Esophagus muscularis mucosa (tissue), 4 donors: Measurements from ENCODE around the gene GLI3.

Source experiments
- EP300 ChIP-seq: sonication (generic); formaldehyde crosslinking; IDR thresholded peaks from one replicate; pipeline ENCODE4 v1.6.1; 2017; ENCODE audit warnings: antibody characterized with exemption
- POLR2A ChIP-seq: fragments of 450-650 bp; IDR thresholded peaks from one replicate; pipeline ENCODE4 v1.6.1; 2017; ENCODE audit warnings: antibody characterized with exemption, moderate library complexity, mild to moderate bottlenecking, low read depth
- POLR2AphosphoS5 ChIP-seq, 2 donors: sonication (generic); formaldehyde crosslinking; IDR thresholded peaks; one replicate each; pipeline ENCODE4 v1.6.1; 2017; ENCODE audit warnings: antibody characterized with exemption in 2 of 2
- TF ChIP-seq, protein P1 (sequence below), 3 experiments: fragments of 200-600 bp in 2 of 3; fragments of 450-650 bp in 1 of 3; sonication (generic) in 2 of 3; IDR thresholded peaks; one replicate each; pipeline ENCODE4 v1.5.1; 2017 to 2019; ENCODE audit warnings: antibody characterized with exemption in 3 of 3, mild to moderate bottlenecking in 2 of 3, moderate library complexity in 1 of 3

DNA sequence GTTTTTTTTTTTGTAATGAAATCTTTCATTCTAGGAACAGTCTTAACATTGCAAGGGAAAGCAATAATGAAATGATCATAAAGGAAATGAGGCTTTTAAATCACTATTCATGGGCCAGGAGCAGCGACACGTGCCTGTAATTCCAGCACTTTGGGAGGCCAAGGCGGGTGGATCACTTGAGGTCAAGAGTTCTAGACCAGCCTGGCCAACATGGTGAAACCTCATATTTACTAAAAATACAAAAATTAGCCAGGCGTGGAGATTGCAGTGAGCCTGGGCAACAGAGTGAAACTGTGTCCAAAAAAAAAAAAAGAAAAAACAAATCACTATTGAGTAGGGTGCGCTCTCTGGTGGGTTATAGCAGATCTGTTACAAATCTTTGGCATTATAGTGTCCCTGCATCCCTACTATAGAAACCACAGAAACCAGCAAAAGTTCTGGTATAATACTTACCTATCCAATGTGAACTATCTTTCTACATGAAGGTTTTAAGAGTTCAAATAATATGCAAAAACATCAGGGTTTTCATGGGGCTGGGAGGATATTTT lies 72.1 kb downstream of the GLI3 start:
- TF ChIP-seq, protein P1, sequence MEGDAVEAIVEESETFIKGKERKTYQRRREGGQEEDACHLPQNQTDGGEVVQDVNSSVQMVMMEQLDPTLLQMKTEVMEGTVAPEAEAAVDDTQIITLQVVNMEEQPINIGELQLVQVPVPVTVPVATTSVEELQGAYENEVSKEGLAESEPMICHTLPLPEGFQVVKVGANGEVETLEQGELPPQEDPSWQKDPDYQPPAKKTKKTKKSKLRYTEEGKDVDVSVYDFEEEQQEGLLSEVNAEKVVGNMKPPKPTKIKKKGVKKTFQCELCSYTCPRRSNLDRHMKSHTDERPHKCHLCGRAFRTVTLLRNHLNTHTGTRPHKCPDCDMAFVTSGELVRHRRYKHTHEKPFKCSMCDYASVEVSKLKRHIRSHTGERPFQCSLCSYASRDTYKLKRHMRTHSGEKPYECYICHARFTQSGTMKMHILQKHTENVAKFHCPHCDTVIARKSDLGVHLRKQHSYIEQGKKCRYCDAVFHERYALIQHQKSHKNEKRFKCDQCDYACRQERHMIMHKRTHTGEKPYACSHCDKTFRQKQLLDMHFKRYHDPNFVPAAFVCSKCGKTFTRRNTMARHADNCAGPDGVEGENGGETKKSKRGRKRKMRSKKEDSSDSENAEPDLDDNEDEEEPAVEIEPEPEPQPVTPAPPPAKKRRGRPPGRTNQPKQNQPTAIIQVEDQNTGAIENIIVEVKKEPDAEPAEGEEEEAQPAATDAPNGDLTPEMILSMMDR (IDR thresholded peaks at IDR 0.05) = no peak
- TF ChIP-seq POLR2AphosphoS5 (IDR thresholded peaks at IDR 0.05) (no peak), POLR2A (no peak), EP300 (no peak)
